Chondrocyte (in vitro differentiated cells): Measurements from ENCODE around the gene RTN4RL1. TPM values are rescaled to one million over a fixed set of nuclear protein-coding genes. Genes with fewer than 3 reads are reported as not detected.

Experiments used
- DNase-seq: peaks from one replicate; pipeline ENCODE4 v3.0.0; 2021; ENCODE audit warnings: mixed read lengths, low spot score
- H3K27ac Mint-ChIP-seq: one replicate; pipeline ENCODE4 v1.8.0; 2021; ENCODE audit warnings: mild to moderate bottlenecking, moderate library complexity, mixed read lengths; ENCODE audit not compliant: unreplicated experiment
- H3K27me3 Mint-ChIP-seq: 2 replicates; pipeline ENCODE4 v1.8.0; 2021; ENCODE audit warnings: low read depth, mixed read lengths
- H3K36me3 Mint-ChIP-seq: 2 replicates; pipeline ENCODE4 v1.8.0; 2021; ENCODE audit warnings: low read depth, mixed read lengths
- H3K4me1 Mint-ChIP-seq: 2 replicates; pipeline ENCODE4 v1.8.0; 2021; ENCODE audit warnings: low read depth, mild to moderate bottlenecking, mixed read lengths
- H3K4me3 Mint-ChIP-seq: one replicate; pipeline ENCODE4 v1.8.0; 2021; ENCODE audit warnings: mild to moderate bottlenecking, moderate library complexity, mixed read lengths; ENCODE audit not compliant: unreplicated experiment
- H3K9me3 Mint-ChIP-seq: 2 replicates; pipeline ENCODE4 v1.8.0; 2021; ENCODE audit warnings: low read depth, mixed read lengths
- total RNA-seq: library from RNA; stranded (reverse); gene quantifications from 3 replicates; pipeline ENCODE4 v1.2.1, GENCODE V29; 2021
- TF ChIP-seq, protein P1 (sequence below): fragments of 200-600 bp; sonication (generic); IDR thresholded peaks from 2 replicates; pipeline ENCODE4 v1.5.0; 2021; ENCODE audit warnings: antibody characterized with exemption, mild to moderate bottlenecking, moderate library complexity

The RTN4RL1 gene
- total RNA-seq, 1 donor from 2014 or later: 0.47 TPM

DNA sequence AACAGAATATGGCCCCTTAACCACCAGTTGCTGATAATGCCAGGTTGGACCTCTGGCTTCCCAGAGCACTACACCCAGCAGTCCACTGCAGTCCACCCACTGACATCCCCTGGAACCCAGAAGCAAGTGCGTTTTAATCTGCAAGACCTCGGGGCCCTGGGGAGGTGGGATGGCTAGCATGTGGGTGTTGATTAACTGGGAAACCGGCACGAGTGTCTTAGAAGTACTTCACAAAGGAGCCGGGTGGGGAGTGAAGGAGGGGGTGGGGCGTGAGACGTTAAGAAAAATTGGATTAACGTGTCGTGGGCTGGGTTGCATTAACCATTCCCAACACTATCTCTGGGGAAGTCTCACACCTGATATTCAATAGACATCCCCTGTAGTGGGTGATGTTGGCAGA lies 23.7 kb upstream of the RTN4RL1 start:
- no peaks in the 10 kb centered on the region for H3K9me3 Mint-ChIP-seq
- no peak for DNase-seq
- H3K4me3 Mint-ChIP-seq: peak overlapping the region; percentile 73
- no peak overlapping the region for H3K27ac Mint-ChIP-seq
- TF ChIP-seq, protein P1, sequence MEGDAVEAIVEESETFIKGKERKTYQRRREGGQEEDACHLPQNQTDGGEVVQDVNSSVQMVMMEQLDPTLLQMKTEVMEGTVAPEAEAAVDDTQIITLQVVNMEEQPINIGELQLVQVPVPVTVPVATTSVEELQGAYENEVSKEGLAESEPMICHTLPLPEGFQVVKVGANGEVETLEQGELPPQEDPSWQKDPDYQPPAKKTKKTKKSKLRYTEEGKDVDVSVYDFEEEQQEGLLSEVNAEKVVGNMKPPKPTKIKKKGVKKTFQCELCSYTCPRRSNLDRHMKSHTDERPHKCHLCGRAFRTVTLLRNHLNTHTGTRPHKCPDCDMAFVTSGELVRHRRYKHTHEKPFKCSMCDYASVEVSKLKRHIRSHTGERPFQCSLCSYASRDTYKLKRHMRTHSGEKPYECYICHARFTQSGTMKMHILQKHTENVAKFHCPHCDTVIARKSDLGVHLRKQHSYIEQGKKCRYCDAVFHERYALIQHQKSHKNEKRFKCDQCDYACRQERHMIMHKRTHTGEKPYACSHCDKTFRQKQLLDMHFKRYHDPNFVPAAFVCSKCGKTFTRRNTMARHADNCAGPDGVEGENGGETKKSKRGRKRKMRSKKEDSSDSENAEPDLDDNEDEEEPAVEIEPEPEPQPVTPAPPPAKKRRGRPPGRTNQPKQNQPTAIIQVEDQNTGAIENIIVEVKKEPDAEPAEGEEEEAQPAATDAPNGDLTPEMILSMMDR: no peak
- H3K36me3 Mint-ChIP-seq: peaks cover 2% of the 10 kb centered on the region
- peaks cover 25% of the 10 kb centered on the region for H3K4me1 Mint-ChIP-seq
- no peaks in the 10 kb centered on the region for H3K27me3 Mint-ChIP-seq

DNA sequence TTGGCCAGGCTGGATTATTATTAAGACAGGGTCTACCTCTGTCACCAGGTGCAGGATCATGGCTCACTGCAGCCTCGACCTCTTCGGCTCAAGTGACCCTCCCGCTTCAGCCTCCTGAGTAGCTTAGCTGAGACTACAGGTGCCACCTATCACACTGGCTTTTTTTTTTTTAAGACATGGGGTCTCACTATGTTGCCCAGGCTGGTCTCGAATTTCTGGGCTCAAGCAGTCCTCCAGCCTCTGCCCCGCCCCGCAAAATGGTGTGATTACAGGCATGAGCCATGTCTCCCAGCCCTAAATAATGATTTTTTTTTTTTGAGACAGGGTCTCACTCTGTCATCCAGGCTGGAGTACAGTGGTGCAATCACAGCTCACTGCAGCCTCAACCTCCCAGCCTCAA lies 22.5 kb upstream of the RTN4RL1 start:
- Mint-ChIP-seq H3K27ac (no peak overlapping the region), H3K27me3 (no peaks in the 10 kb centered on the region), H3K4me1 (peaks cover 31% of the 10 kb centered on the region), H3K36me3 (peaks cover 7% of the 10 kb centered on the region), H3K9me3 (no peaks in the 10 kb centered on the region), H3K4me3 (no peak overlapping the region)
- DNase-seq: no peak
- TF ChIP-seq, protein P1: no peak

DNA sequence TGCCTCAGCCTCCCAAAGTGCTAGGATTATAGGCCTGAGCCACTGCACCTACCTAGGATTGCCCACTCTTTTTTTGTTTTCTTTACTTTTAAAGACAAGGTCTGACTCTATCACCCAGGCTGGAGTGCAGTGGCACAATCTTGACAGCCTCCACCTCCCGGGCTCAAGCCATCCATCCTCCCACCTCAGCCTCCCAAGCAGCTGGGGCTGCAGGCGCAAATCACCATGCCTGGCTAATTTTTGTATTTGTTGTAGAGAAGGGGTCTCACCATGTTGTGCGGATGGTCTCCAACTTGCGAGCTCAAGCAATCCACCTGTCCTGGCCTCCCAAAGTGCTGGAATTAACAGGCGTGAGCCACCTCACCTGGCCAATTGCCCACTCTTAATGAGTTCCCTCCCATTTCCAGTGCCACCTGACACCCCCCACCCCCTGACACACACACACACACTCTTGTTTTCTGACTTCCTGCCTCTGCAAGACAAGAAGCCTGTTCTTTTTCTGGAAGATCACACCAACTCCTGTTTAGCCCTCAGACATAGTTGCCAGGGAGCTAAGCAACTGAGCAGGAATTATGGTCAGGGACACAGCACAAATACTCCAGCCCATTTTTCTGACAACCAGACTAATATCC lies 19.2 kb upstream of the RTN4RL1 start:
- Mint-ChIP-seq H3K4me1 (peaks cover 36% of the 10 kb centered on the region), H3K36me3 (peaks cover 8% of the 10 kb centered on the region), H3K27me3 (no peaks in the 10 kb centered on the region), H3K4me3 (no peak overlapping the region), H3K9me3 (no peaks in the 10 kb centered on the region), H3K27ac (no peak overlapping the region)
- no peak for DNase-seq
- TF ChIP-seq, protein P1: no peak

DNA sequence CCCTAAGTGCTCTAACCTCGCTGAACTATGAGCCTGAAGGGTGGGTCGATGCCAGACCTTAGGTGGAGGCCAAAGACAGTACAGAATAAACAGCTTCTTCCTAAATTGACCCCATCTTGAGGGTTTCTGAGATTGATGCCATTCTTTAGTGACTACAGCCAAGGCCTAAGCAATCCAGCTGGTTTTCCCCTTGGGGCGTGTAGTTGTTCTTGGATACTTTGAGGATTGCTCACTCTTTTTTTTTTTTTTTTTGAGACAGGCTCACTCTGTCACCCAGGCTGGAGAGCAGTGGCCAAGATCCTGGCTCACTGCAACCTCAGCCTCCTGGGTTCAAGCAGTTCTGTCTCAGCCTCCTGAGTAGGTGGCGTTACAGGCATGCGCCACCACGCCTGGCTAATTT lies 18.7 kb upstream of the RTN4RL1 start:
- Mint-ChIP-seq H3K27ac (no peak overlapping the region), H3K27me3 (no peaks in the 10 kb centered on the region), H3K9me3 (no peaks in the 10 kb centered on the region), H3K4me1 (peaks cover 30% of the 10 kb centered on the region), H3K36me3 (peaks cover 8% of the 10 kb centered on the region), H3K4me3 (no peak overlapping the region)
- no peak for DNase-seq
- TF ChIP-seq, protein P1: no peak

DNA sequence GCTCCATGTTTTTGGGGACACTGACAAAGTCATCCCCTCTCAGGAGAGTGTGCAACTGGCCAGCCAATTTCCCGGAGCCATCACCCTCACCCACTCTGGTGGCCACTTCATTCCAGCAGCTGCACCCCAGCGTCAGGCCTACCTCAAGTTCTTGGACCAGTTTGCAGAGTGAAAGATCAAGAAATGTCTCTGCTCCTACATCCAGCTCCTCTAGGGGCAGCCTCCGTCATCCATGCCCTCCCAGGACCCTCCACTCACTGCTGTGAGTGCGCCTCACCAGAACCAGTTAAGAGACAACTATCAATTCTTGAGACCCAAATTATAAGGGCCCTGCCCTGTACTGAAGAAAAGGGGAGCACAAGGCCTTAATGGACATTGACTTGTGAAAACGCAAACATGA lies 17.8 kb upstream of the RTN4RL1 start:
- DNase-seq: no peak
- Mint-ChIP-seq H3K4me3 (peak overlapping the region; percentile 92), H3K4me1 (peaks cover 27% of the 10 kb centered on the region), H3K9me3 (no peaks in the 10 kb centered on the region), H3K27ac (peak overlapping the region; percentile 98), H3K36me3 (peaks cover 8% of the 10 kb centered on the region), H3K27me3 (no peaks in the 10 kb centered on the region)
- TF ChIP-seq, protein P1: no peak
